Muscle of back (tissue), 11 donors: Measurements from ENCODE around the gene CBFB. TPM values are rescaled to one million over a fixed set of nuclear protein-coding genes. Genes with fewer than 3 reads are reported as not detected.
"Not testable (repeated sequence)": the region's sequence is repeated elsewhere in the genome, so short reads cannot be mapped to it uniquely, and the experiment has no call there.

Experiments used
- DNase-seq, 3 donors: peaks; one replicate each; pipeline versions ENCODE4 v3.0.0 to v3.0.0-alpha.2; 2013
- polyA plus RNA-seq, 10 donors: library from polyadenylated mRNA; unstranded; fragments of 120-200 nt; gene quantifications; one replicate each; pipeline ENCODE4 v1.2.1, GENCODE V29; 2013; ENCODE audit not compliant: insufficient read length in 10 of 10

CBFB gene
- polyA plus RNA-seq, 10 donors, result 36.8 to 59.8 (median 40.7) TPM

DNA sequence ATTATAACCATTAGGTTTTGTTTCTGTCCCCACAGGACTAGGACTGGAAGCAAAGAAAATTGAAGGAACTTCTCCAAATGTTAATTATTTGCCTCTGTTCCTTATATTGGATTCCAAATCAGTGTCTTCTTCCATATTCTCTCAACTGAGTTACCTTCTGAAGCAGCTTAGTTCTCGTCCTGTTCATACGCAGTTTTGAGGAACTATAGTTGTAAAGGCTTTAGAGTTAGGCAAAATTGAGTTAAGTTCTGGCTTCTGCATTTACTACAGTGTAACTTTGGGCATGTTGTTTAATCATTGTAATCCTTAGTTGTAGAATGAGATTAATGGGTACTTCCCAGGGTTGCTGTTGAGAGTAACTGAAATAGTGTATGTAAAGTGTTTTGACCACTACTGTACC, 11.2 kb downstream of the CBFB start:
- DNase-seq, result no peak

DNA sequence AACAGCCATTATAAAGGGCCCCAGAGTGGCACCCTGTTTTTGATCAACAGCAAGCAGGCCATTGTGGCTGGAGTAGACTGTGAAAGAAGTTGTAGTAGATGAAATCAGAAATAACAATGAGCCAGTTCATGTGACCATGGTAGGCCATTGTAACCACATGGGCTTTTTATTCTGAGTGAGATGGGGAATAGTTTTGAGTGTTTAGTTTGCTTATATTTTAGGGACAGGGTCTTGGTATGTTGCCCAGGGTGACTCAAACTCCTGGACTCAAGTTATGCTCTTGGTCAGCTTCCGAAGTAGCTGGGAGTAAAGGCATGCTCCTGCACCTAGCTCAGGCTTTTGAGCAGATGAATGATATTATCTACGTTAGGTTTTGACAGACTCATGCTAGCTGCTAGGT, 12.0 kb downstream of the CBFB start:
- DNase-seq, result no peak

DNA sequence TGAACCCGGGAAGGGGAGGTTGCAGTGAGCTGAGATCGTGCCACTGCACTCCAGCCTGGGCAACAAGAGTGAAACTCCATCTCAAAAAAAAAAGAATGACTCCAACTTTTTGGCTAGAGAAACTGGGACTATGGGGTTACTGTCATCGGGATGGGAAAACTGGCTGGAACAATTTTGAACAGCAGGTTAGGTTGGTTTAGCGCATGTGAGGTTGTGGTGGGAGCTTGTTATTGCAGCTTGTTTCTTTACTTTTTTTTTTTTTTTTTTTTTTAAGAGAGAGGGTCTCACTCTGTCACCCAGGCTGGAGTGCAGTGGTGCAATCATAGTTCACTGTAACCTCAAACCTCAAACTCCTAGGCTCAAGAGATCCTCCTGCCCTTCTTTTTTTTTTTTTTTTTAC, 12.6 kb downstream of the CBFB start:
- not testable (repeated sequence) for DNase-seq

DNA sequence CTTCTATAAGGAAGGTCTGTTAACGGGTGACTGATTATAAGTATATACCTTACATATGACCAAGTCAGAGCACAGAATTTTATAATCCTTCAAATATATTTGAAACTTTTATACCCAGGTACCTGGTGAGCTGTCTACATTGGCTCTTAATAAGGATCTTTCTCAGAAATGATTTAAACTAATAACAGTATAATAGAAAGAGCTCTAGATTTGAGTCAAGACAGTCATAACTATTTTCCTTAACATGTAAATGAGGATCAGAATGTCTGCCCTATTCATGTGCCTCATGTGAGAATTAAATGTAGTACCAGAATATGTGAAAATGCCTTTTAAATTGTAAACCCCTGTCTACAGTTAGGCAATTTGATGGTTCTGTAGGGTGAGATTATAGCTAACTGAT, 14.5 kb downstream of the CBFB start:
- DNase-seq, result no peak

DNA sequence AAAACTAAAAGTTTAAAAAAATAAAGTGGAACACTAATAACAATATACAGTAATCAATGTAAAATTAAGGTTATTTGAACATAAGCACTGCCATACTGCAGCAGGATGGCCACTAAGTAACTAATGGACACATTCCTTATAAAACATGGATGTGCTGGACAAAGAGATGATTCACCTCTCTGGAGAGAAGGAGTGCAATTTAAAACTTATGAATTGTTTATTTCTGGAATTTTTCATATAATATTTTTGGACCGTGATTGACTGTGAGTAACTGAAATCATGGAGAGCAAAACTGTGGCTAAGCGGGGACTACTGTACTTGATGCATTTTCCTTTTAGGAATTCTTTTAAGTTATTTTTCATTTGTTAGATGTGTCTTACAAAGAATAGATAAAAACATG, 21.8 kb downstream of the CBFB start:
- DNase-seq, result no peak

DNA sequence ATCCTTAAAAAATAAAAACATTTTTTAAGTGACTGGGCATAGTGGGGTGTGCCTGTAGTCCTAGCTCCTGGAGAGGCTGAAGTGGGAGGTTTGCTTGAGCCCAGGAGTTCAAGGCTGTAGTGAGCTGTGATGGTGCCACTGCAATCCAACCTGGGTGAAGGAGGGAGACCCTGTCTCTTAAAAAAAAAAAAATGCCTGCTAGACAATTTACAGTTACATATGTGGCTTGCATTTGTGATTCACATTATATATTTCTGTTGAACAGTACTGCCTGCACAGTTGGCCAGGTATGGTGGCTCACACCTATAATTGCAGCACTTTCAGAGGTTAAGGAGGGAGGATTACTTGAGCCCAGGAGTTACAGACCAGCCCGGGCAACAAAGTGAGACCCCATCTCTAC, 23.4 kb downstream of the CBFB start:
- no peak for DNase-seq

DNA sequence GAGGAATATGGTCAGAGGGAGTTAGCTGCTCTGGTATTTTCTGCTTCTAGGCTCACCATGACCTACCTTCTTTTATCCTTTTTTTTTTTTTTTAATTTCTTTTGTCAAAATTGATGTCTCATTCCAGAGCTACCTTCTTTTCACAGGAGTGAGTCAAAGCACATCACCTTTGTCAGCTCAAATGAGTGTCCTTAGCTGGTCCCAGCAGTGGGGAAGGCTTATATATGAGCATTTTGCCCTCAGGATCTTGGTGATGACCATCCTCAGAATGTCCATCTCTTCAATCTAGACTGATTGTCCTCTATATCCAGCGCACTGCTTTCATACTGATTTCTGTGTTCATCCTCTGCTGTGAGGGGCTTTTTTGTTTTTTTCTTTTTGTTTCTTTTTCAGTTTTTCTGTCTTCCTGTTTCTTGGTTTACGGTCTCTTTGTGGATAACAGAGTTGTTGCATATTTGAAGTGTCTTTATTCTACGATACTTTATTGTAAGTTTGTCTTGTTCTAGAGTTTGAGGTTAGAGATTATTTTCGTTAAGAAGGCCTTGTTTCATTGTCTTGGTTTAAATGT, 24.9 kb downstream of the CBFB start:
- DNase-seq, result no peak

DNA sequence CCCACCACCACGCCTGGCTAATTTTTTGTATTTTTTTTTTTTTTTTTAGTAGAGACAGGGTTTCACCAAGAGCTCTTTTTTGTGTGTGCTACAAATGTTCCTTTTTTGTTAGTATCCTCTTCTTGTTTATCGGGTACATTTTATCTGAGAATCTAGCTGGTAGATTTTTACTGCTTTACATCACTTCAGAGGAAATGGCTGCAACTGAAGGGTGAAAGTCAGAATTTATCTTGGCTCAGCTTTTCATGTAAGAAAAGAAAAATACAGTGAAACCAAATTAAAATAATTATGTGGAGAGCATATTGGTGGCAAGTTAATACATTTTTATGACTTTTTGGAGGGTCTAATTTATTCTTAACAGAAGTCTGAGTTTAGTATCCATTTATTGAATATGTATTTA, 26.0 kb downstream of the CBFB start:
- DNase-seq, result no peak

DNA sequence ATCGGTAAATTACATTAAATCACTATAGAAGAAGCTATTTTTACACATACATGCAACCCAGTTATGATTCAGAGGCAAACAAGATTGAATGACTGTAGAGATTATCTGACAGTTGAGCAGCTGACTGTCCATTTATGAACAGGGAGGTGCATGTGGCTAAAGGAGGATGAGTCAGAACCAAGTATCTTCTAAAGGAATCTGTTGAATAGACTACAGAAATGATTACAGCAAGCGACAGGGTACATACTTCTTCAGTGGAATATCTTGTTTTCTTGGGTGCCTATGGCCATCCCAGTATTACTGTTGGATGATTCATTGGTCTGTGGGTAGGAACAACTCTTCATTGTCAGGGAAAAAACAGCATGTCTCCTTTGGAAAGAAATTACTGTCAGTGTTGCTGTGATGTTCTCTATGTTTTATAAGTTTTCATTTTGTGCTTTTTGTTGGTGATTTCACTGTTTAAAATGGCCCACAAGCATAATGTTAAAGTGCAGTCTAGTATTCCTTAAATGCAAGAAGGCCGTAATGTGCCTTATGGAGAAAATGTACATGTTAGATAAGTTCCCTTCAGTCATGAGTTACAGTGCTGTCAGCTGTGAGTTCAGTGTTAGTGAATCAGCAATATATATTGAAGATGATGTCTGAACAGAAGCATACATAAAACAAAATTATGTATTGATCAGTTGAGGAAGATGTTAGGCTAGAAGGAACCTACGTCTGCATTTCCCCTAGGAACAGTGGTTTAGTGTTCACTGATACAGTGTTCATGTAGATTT, 27.0 kb downstream of the CBFB start:
- DNase-seq, result peak in 1 of 3 donors; percentile 92

DNA sequence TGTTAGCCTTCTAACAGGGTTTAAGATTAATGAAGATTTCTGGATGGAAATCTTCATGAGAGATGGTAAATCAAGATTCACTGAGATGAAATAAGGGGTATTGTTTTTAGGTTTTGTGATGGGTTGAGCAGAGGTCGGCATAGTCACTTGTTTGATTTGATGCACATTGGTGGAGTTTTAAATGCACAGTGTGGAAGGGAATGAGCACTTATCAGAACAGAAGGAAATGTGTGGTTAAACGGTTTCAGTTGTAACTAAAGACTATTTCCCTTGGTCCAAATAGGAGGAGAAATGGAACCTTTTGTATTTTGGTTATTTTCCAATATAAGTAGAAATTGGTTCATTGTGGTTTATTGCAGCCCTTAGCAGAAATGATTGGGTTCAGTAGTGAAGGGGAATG, 34.1 kb downstream of the CBFB start:
- DNase-seq, result no peak

DNA sequence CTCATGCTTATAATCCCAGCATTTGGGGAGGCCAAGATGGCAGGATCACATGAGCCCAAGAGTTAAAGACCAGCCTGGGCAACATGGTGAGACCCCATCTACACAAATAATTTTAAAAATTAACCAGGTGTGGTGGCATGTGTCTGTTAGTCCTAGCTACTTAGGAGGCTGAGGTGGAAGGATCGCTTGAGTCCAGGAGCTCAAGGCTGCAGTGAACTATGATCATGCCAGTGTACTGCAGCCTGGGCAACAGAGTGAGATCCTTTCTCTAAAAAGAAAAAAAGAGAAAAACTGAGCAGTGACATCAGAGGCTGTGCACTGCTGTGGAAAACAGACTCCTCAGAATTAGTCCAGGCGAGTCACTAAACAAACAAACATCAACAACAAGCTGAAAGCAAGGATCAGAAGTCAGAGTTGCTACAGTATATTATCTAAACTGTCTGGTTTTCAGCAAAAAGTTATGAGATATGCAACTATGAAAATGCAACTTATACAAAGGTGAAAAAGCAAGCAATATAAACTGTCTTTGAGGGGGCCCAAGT, 39.3 kb downstream of the CBFB start:
- no peak for DNase-seq

DNA sequence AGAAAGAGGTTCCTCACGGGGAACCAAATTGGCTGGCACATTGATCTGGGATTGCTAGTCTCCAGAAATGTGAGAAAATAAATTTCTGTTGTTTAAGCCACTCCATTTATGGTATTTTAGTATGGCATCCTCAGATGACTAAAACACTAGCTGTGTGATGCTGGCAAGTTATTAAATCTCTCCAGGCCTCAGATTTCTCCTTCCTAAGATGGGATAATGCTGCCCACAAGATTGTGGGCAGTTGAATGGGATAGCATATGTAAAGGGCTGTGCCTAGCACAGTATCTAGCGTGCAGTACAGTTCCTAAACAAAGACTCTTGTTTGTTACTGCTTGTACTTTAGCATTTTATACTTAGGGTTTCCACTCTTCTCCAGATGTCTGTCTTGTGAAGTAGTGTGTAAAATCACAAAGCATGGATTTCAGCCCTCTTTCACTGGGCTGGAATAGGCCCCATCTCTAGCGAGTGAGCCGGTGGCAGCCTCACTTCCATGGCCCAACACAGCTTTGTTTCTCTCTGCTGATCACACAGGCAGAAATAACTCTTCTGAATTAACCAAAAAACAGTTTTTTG, 42.6 kb downstream of the CBFB start:
- no peak for DNase-seq

DNA sequence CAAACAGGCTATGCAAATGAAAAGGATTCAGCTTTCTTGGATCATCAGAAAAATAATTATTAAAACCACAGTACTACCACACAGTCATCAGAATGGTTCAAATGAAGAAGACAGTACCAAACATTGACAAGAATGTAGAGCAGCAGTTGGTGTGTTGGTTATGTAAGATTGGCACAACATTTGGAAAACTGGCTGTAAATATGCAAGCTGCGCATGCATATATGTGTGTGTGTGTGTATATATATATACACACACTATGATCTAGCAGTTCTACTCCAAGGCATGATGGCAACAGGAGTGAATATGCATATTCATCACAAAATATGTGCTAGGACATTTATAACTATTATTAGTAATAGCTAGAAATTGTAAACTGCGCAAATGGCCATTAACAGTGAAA, 46.4 kb downstream of the CBFB start:
- DNase-seq, result no peak

DNA sequence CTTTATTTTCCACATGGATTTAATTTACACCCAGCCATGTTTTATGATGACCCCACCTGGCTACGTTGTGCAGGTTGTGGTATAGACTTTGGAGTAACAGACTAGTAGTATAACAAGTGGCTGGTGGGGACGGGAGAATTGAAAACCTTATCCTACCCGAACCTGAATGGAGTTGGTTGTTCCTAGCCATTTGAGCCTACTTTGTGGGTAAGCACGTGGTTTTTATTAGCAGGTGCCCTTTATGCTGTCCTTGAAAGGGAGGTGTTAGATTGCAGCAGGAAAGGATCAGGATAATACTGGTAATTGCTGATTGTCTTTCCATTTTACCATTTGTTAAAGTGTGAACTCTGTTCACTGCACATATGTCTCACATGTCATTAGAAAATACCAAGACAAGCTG, 48.9 kb downstream of the CBFB start:
- DNase-seq, result no peak

DNA sequence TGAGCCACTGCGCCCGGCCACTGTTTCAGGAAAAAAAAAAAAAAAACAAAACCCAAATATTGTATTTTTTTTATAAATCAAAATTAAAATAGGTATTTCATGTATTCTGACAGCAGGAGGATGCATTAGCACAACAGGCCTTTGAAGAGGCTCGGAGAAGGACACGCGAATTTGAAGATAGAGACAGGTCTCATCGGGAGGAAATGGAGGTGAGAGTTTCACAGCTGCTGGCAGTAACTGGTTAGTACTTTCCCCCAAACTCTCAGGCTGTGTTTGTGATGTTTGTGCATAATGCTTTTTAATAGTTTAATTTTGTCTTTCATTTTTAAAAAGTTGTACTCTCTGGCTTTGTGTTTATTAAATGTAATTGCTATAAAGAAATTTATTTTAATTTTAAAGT, 53.2 kb downstream of the CBFB start:
- no peak for DNase-seq

DNA sequence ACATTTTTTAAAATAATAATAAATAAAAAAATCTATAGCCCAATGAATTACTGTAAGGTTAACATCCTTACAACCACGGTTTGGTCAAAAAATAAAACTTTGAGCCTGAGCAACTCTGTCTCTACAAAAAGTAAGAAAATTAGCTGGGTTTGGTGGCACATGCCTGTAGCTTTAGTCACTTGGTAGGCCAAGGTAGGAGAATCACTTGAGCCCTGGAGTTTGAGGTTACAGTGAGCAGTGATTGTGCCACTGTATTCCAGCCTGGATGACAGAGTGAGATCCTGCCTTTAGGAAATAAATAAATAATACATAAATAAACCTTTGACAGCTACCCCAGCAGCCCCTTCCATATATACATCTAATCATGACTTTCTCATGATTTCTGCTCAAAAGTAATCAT, 53.9 kb downstream of the CBFB start:
- DNase-seq, result no peak

DNA sequence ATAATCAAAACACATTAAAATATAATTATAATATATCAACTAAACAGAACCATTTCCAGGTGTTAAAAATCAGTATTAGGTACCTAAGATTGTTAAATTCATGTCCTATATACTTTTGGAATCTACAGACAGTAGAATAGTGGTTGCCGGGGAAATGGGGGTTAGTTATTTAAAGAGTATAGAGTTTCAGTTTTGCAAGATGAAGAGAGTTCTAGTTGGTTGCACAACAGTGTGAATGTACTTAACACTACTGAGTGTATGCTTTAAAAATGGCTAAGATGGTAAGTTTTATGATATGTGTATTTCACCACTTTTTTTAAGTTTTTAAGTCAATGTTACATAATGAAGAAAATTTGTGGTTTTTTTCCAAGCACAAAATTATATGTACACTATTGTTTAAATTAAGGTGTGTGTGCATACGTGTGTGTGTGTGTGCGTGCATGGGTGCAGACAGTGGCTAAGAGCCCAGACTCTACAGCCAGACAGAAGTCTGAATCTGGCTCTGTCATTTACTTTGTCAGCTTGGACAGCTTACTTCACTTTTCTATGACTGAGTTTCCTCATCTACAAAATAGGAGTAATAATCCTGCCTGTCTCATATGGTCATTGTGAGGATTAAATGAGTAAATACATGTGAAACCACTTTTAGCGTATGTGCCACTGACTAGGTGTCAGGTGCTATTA, 55.5 kb downstream of the CBFB start:
- no peak for DNase-seq

DNA sequence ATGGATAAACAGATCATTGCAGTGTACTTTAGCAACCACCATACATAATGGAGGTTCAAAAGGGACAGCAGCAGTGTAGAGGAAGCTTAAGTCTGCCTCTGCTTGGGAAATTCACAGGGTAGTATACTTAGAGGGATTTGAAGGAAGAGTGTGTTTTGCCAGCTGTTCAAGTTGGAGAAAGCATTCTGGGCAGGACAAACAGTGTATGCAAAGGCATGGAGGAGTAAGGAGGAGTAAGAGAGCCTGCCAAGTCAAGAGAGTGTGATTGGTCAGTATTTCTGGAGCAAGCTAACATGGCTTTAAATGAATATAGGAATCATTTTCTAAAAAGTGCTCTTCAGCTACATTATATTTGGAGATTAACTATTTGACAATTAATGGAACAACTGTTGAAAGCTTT, 57.9 kb downstream of the CBFB start:
- DNase-seq, result peak in 2 of 3 donors; percentile 50 to 62

DNA sequence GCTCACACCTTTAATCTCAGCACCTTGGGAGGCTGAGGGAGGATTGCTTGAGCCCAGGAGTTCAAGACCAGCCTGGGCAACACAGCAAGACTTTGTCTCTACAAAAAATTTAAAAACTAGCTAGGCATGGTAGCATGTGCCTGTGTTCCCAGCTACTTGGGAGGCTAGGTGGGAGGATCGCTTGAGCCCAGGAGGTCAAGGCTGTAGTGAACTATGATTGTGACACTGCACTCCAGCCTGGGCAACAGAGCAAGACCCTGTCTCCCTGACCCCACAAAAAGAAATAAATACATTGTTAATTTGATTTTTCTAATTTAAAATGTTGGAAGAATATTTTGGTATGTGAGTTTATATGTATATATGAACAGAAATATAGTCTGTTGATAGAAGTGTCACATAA, 58.3 kb downstream of the CBFB start:
- DNase-seq, result no peak

DNA sequence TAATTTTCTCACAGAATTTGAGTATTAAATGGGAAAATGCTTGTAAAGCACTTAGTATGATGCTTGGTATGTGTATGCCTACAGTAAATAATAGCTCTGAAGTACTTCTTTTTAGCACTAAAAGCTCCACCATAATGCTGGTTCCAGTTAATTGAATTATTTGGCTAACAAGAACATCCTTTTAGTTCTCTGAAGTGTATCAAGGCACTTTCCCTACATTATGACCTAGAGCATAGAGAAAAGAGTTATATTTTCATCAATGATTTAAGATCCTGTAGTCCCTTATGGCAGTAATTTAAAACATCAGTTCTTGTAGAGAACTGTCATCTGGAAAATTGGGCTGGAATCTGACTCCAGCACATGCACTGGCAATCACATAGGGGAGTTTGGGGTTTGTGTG, 58.9 kb downstream of the CBFB start:
- peak in 1 of 3 donors; percentile 46 for DNase-seq

DNA sequence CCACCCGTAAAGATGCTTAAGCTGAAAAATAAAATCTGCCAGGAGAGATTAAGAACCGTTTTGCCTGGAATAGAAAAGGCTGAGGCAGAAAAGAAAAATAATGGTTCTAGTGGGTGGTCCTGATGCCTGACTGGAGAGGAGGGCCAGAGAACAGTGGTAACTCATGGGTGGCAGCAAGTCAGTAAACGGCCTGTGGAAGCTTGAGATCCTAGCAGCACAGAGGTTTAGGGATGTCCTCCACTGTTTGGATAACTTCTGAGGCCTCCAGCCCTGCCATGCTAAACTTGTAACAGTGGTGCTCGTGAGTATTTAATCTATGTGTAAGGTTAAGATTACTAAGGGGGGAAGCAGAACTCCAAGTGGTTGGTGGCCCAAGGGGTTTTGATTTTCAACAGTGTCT, 59.6 kb downstream of the CBFB start:
- DNase-seq, result peak in 1 of 3 donors; percentile 31

DNA sequence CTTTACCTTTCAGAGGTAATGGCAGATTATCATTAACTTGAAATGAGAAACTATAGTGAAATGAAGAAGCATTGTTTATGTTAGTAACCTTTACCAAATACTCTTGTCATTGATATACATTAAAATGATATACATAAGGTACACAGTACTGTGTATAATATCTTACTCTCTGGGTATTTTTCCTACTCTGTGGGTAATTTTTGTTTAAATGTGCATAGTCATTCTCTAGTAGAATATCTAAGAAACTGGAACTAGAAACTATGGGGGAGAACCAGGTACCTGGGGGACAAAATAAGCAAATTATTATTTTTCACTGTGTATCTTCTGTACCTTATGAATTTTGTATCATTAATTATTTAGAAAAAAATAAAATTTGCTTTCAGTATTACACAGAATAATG, 60.2 kb downstream of the CBFB start:
- DNase-seq, result no peak
